Measurements from ENCODE around the gene MAB21L1.

MAB21L1 gene

GRCh38 chr13:35499676-35500075, 23.2 kb upstream of the MAB21L1 start:
- H4K20me1 ChIP-seq (ENCODE audit: insufficient read depth, low read length): no peaks in the 10 kb centered on the region
- TF ChIP-seq EZH2phosphoT487 (IDR thresholded peaks at IDR 0.05; ENCODE audit: low read length) (no peak), CTCF (IDR thresholded peaks at IDR 0.05; ENCODE audit: low read length) (no peak), EZH2 (optimal IDR thresholded peaks at IDR 0.05; ENCODE audit: low read depth, low read length) (no peak)
- H3K4me1 ChIP-seq (ENCODE audit: low read length): no peaks in the 10 kb centered on the region
- H3K4me3 ChIP-seq (ENCODE audit: low read length): no peak overlapping the region
- no peak overlapping the region for H3K27ac ChIP-seq (ENCODE audit: low read length)
- H3F3A ChIP-seq (ENCODE audit: insufficient read depth, low read length): no peaks in the 10 kb centered on the region
- H2AFZ ChIP-seq (ENCODE audit: low read length): no peak overlapping the region
- H3K9me3 ChIP-seq (replicated peaks; ENCODE audit: insufficient read depth, low read length): no peaks in the 10 kb centered on the region
- no peaks in the 10 kb centered on the region for H3K9me2 ChIP-seq (replicated peaks; ENCODE audit: insufficient read depth, low read length)
- H3K36me3 ChIP-seq (replicated peaks; ENCODE audit: insufficient read depth, low read length): no peaks in the 10 kb centered on the region
- no peaks in the 10 kb centered on the region for H3K27me3 ChIP-seq (replicated peaks; ENCODE audit: insufficient read depth, low read length)
- no peak overlapping the region for H3K4me2 ChIP-seq (ENCODE audit: low read depth, low read length)
- no peak overlapping the region for H3K9ac ChIP-seq (ENCODE audit: low read length)
- DNase-seq: no peak
- H3K79me2 ChIP-seq (ENCODE audit: low read length): no peaks in the 10 kb centered on the region

GRCh38 chr13:35499196-35499662, 22.7 kb upstream of the MAB21L1 start:
- H4K20me1 ChIP-seq (ENCODE audit: insufficient read depth, low read length): no peaks in the 10 kb centered on the region
- H3F3A ChIP-seq (ENCODE audit: insufficient read depth, low read length): no peaks in the 10 kb centered on the region
- H3K9me2 ChIP-seq (replicated peaks; ENCODE audit: insufficient read depth, low read length): no peaks in the 10 kb centered on the region
- H3K36me3 ChIP-seq (replicated peaks; ENCODE audit: insufficient read depth, low read length): no peaks in the 10 kb centered on the region
- no peak overlapping the region for H3K9ac ChIP-seq (ENCODE audit: low read length)
- no peaks in the 10 kb centered on the region for H3K27me3 ChIP-seq (replicated peaks; ENCODE audit: insufficient read depth, low read length)
- no peaks in the 10 kb centered on the region for H3K79me2 ChIP-seq (ENCODE audit: low read length)
- DNase-seq: no peak
- H3K4me3 ChIP-seq (ENCODE audit: low read length): no peak overlapping the region
- no peaks in the 10 kb centered on the region for H3K4me1 ChIP-seq (ENCODE audit: low read length)
- H3K27ac ChIP-seq (ENCODE audit: low read length): no peak overlapping the region
- H3K9me3 ChIP-seq (replicated peaks; ENCODE audit: insufficient read depth, low read length): no peaks in the 10 kb centered on the region
- no peak for TF ChIP-seq EZH2phosphoT487 (IDR thresholded peaks at IDR 0.05; ENCODE audit: low read length)
- TF ChIP-seq CTCF (IDR thresholded peaks at IDR 0.05; ENCODE audit: low read length): no peak
- TF ChIP-seq EZH2 (optimal IDR thresholded peaks at IDR 0.05; ENCODE audit: low read depth, low read length): no peak
- H2AFZ ChIP-seq (ENCODE audit: low read length): no peak overlapping the region
- H3K4me2 ChIP-seq (ENCODE audit: low read depth, low read length): no peak overlapping the region

- no peak overlapping the region for H3K4me3 ChIP-seq (ENCODE audit: low read length)
- no peaks in the 10 kb centered on the region for H3K9me3 ChIP-seq (replicated peaks; ENCODE audit: insufficient read depth, low read length)
- no peak overlapping the region for H3K4me2 ChIP-seq (ENCODE audit: low read depth, low read length)
- no peaks in the 10 kb centered on the region for H3K36me3 ChIP-seq (replicated peaks; ENCODE audit: insufficient read depth, low read length)
- H3K27me3 ChIP-seq (replicated peaks; ENCODE audit: insufficient read depth, low read length): no peaks in the 10 kb centered on the region
- TF ChIP-seq EZH2phosphoT487 (IDR thresholded peaks at IDR 0.05; ENCODE audit: low read length): no peak
- no peak for TF ChIP-seq EZH2 (optimal IDR thresholded peaks at IDR 0.05; ENCODE audit: low read depth, low read length)
- no peak for TF ChIP-seq CTCF (IDR thresholded peaks at IDR 0.05; ENCODE audit: low read length)
- no peak overlapping the region for H2AFZ ChIP-seq (ENCODE audit: low read length)
- H4K20me1 ChIP-seq (ENCODE audit: insufficient read depth, low read length): no peaks in the 10 kb centered on the region
- no peaks in the 10 kb centered on the region for H3K9me2 ChIP-seq (replicated peaks; ENCODE audit: insufficient read depth, low read length)
- no peaks in the 10 kb centered on the region for H3K79me2 ChIP-seq (ENCODE audit: low read length)
- no peak for DNase-seq
- H3K27ac ChIP-seq (ENCODE audit: low read length): no peak overlapping the region
- H3K9ac ChIP-seq (ENCODE audit: low read length): no peak overlapping the region
- no peaks in the 10 kb centered on the region for H3F3A ChIP-seq (ENCODE audit: insufficient read depth, low read length)
- H3K4me1 ChIP-seq (ENCODE audit: low read length): no peaks in the 10 kb centered on the region
These were observed 21.7 kb upstream of the MAB21L1 start for GRCh38 chr13:35498231-35498630.

Data from MM.1S (cell line).